Hepatocyte (in vitro differentiated cells): Measurements from ENCODE around the gene KRTAP4-16. TPM values are rescaled to one million over a fixed set of nuclear protein-coding genes. Genes with fewer than 3 reads are reported as not detected.

Experiments used
- DNase-seq: peaks from one replicate; pipeline ENCODE4 v3.0.0-alpha.2; 2016; ENCODE audit warnings: low spot score
- H2AFZ ChIP-seq: fragments of 200-600 bp; sonication (generic); 2 replicates; pipeline ENCODE4 v1.6.0; 2016; ENCODE audit warnings: antibody characterized with exemption, mild to moderate bottlenecking
- H3K27ac ChIP-seq: fragments of 200-600 bp; sonication (generic); 2 replicates; pipeline ENCODE4 v1.5.1; 2016; ENCODE audit warnings: mild to moderate bottlenecking
- H3K27me3 ChIP-seq: fragments of 200-600 bp; sonication (generic); 2 replicates; pipeline ENCODE4 v1.6.1; 2016
- H3K36me3 ChIP-seq: fragments of 200-600 bp; sonication (generic); replicated peaks from 2 replicates; pipeline ENCODE4 v1.5.1; 2016; ENCODE audit warnings: low read depth; ENCODE audit not compliant: insufficient read depth
- H3K4me1 ChIP-seq: fragments of 200-600 bp; sonication (generic); 2 replicates; pipeline ENCODE4 v1.5.1; 2016; ENCODE audit warnings: mild to moderate bottlenecking, moderate library complexity; ENCODE audit not compliant: insufficient read depth
- H3K4me2 ChIP-seq: fragments of 200-600 bp; sonication (generic); 2 replicates; pipeline ENCODE4 v1.6.0; 2016
- H3K4me3 ChIP-seq: fragments of 200-600 bp; sonication (generic); 2 replicates; pipeline ENCODE4 v1.5.1; 2016; ENCODE audit warnings: mild to moderate bottlenecking
- H3K79me2 ChIP-seq: fragments of 200-600 bp; sonication (generic); 2 replicates; pipeline ENCODE4 v1.6.0; 2017; ENCODE audit warnings: mild to moderate bottlenecking
- H3K9me2 ChIP-seq: fragments of 200-600 bp; sonication (generic); replicated peaks from 2 replicates; pipeline ENCODE4 v1.6.0; 2017; ENCODE audit warnings: mild to moderate bottlenecking; ENCODE audit not compliant: insufficient read depth
- H3K9me3 ChIP-seq: fragments of 200-600 bp; sonication (generic); 2 replicates; pipeline ENCODE4 v1.5.1; 2016; ENCODE audit warnings: low read depth, mild to moderate bottlenecking
- H4K20me1 ChIP-seq: fragments of 200-600 bp; sonication (generic); 2 replicates; pipeline ENCODE4 v1.6.0; 2016; ENCODE audit warnings: mild to moderate bottlenecking; ENCODE audit not compliant: insufficient read depth, poor library complexity, severe bottlenecking
- EZH2 ChIP-seq: fragments of 200-600 bp; sonication (generic); IDR thresholded peaks from 2 replicates; pipeline ENCODE4 v1.6.1; 2016; ENCODE audit warnings: antibody characterized with exemption, mild to moderate bottlenecking, borderline replicate concordance
- EZH2phosphoT487 ChIP-seq: fragments of 200-600 bp; sonication (generic); IDR thresholded peaks from one replicate; pipeline ENCODE4 v1.6.1; 2018; ENCODE audit warnings: antibody characterized with exemption, mild to moderate bottlenecking, low read depth, moderate library complexity; ENCODE audit not compliant: unreplicated experiment, severe bottlenecking
- WGBS: methylation state at CpG from one replicate; pipeline ENCODE4 v1.1.6; 2016; ENCODE audit warnings: low lambda C conversion rate; ENCODE audit errors: missing lambda C conversion rate; 5-methylcytosine and 5-hydroxymethylcytosine counted together
- polyA plus RNA-seq: library from polyadenylated mRNA; unstranded; fragments of >200 nt; fragmentation: Nextera tagmentation; extraction: Ambion mirVana; gene quantifications from 2 replicates; pipeline ENCODE4 v1.2.1, GENCODE V29; 2016
- total RNA-seq: library from RNA; depleted of rRNA; stranded (reverse); fragments of >200 nt; gene quantifications from 2 replicates; pipeline ENCODE4 v1.2.3, GENCODE V29; 2014
- TF ChIP-seq, protein P1 (sequence below): fragments of 200-600 bp; sonication (generic); IDR thresholded peaks from 2 replicates; pipeline ENCODE4 v1.5.1; 2016; ENCODE audit warnings: antibody characterized with exemption, mild to moderate bottlenecking; ENCODE audit not compliant: poor library complexity

KRTAP4-16 gene
- total and polyA plus RNA-seq, 2 experiments from 2014 or later = not detected

DNA sequence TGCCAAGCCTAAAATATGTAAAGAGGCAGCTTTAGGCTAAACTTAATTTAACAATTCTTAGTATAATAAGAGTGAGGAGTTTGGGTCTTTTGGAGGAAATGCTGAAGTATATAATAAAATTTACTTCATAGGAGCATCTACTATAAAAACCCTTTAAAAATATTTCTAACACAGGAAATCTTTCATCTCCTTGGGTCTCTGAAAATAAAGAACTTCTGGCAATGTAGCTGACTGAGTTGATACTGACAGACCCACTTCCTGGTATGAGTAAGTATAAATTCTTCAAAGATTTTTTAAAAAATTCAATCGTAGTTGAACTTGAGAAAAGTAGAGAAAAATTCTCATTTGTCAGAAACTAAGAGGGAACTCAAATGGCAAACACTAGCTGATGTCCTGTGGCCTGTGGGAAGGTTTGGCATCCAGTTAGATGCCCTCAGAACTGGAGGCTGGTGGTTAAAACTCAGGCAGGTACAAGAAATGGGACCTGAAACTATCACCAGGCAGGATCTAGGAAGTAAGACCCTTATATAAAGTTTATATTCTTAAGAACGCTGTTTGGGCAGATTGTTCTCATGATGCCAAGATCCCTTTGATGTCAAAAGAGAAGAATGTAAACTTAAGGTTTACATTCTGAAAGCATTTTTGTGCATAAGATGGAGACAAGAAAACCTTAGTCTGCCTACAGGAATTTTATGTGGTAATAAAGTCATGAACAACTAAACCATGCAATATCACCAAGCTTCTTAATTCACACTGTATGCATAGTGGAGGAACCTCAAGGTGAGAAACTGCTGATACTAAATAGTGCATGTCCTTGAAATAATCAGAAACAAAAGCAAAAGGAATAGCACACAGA, 32.1 kb upstream of the KRTAP4-16 start:
- H2AFZ ChIP-seq = no peak overlapping the region

DNA sequence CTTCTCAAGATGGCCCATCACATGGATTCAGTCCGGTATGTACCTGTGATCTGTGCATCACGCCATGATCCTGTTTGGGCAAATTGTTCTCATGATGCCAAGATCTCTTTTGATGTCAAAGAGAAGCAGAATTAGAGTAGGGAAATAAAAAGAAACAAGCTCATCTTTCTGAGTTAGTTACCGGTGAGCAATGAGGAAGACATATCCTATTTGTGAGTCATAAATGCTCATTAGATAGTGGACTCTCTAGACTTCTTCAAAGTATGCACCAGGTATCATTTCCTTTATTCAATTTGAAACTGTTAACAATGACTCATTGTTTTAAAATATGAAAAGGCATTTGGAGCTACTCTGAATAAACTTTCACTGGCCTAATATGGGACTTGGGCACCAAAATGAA, 30.0 kb upstream of the KRTAP4-16 start:
- Histone ChIP-seq H3K4me1 (no peaks in the 10 kb centered on the region), H3K27ac (no peak overlapping the region), H3K9me3 (no peaks in the 10 kb centered on the region), H3K9me2 (no peaks in the 10 kb centered on the region), H4K20me1 (no peaks in the 10 kb centered on the region), H3K79me2 (no peaks in the 10 kb centered on the region), H3K27me3 (no peaks in the 10 kb centered on the region), H3K4me2 (no peak overlapping the region), H3K36me3 (no peaks in the 10 kb centered on the region), H2AFZ (no peak overlapping the region), H3K4me3 (no peak overlapping the region)
- no peak for DNase-seq
- 87% methylated on average over 3 of the region's 3 CpGs for WGBS
- no peak for TF ChIP-seq EZH2
- TF ChIP-seq, protein P1, sequence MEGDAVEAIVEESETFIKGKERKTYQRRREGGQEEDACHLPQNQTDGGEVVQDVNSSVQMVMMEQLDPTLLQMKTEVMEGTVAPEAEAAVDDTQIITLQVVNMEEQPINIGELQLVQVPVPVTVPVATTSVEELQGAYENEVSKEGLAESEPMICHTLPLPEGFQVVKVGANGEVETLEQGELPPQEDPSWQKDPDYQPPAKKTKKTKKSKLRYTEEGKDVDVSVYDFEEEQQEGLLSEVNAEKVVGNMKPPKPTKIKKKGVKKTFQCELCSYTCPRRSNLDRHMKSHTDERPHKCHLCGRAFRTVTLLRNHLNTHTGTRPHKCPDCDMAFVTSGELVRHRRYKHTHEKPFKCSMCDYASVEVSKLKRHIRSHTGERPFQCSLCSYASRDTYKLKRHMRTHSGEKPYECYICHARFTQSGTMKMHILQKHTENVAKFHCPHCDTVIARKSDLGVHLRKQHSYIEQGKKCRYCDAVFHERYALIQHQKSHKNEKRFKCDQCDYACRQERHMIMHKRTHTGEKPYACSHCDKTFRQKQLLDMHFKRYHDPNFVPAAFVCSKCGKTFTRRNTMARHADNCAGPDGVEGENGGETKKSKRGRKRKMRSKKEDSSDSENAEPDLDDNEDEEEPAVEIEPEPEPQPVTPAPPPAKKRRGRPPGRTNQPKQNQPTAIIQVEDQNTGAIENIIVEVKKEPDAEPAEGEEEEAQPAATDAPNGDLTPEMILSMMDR = no peak
- TF ChIP-seq EZH2phosphoT487 = no peak

More for the DNA sequence above, 32.1 kb upstream of the KRTAP4-16 start:
- no peaks in the 10 kb centered on the region for H3K27me3 ChIP-seq
- no peak overlapping the region for H3K27ac ChIP-seq
- H4K20me1 ChIP-seq = no peaks in the 10 kb centered on the region
- DNase-seq = no peak
- no peak overlapping the region for H3K4me2 ChIP-seq
- no peaks in the 10 kb centered on the region for H3K36me3 ChIP-seq
- no peaks in the 10 kb centered on the region for H3K4me1 ChIP-seq
- H3K9me3 ChIP-seq = no peaks in the 10 kb centered on the region
- H3K79me2 ChIP-seq = no peaks in the 10 kb centered on the region
- no peak overlapping the region for H3K4me3 ChIP-seq
- no peaks in the 10 kb centered on the region for H3K9me2 ChIP-seq
- TF ChIP-seq, protein P1 = no peak
- WGBS = 58% methylated on average over 2 of the region's 2 CpGs

DNA sequence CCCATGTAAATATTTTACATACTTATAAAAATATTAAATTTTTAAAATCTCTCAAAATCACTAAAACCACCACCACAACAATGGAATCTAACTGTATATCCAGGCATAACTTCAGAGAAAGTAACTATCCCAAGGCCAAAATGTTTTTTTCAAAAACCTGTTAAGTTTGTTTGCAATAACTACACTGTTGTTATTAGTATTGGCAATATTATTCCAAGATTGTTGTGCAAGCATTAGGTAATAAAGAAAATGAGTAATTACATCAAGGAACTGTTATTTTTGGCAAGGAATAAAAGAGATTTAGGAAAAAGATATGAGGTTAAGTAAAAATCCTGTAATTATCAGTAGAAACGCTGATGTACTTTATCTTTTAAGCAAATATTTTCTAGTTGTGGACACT, 25.4 kb upstream of the KRTAP4-16 start:
- Histone ChIP-seq H4K20me1 (no peaks in the 10 kb centered on the region), H3K36me3 (no peaks in the 10 kb centered on the region), H3K4me1 (no peaks in the 10 kb centered on the region), H3K27ac (no peak overlapping the region), H3K9me2 (no peaks in the 10 kb centered on the region), H3K4me2 (no peak overlapping the region), H3K79me2 (no peaks in the 10 kb centered on the region), H2AFZ (no peak overlapping the region), H3K27me3 (no peaks in the 10 kb centered on the region), H3K4me3 (no peak overlapping the region), H3K9me3 (no peaks in the 10 kb centered on the region)
- no peak for TF ChIP-seq EZH2phosphoT487
- no peak for TF ChIP-seq EZH2
- TF ChIP-seq, protein P1 = no peak
- WGBS = 78% methylated on average over 1 of the region's 1 CpG
- no peak for DNase-seq
